ENCODE data around the gene SHF.

The SHF gene

DNA sequence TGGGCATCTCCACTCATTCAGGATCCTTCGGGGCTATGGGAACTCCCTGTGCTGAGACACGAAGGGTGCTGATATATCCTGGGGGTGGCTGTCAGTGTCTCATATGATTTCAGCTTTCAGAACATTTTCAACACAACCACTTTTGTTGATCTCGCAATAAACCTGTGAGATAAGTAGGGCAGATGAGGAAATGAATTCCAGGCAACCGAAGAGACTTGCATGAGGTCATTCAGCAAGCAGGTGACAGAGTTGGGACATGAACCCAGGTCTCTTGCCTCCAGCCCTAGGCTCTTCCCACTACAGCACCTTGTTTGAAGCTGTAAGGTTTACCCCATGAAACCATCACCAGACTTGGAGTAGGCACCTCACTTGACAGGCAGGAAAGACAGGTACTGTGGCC is 41.4 kb downstream of the SHF start:
- no peak overlapping the region for H2AFZ ChIP-seq (ENCODE audit: low read depth, low read length)
- H3K36me3 ChIP-seq (ENCODE audit: insufficient read depth, low read length) = no peaks in the 10 kb centered on the region
- TF ChIP-seq EZH2 (IDR thresholded peaks at IDR 0.05; ENCODE audit: borderline replicate concordance, low read depth, low read length, severe bottlenecking) = no peak
- TF ChIP-seq, protein P1, sequence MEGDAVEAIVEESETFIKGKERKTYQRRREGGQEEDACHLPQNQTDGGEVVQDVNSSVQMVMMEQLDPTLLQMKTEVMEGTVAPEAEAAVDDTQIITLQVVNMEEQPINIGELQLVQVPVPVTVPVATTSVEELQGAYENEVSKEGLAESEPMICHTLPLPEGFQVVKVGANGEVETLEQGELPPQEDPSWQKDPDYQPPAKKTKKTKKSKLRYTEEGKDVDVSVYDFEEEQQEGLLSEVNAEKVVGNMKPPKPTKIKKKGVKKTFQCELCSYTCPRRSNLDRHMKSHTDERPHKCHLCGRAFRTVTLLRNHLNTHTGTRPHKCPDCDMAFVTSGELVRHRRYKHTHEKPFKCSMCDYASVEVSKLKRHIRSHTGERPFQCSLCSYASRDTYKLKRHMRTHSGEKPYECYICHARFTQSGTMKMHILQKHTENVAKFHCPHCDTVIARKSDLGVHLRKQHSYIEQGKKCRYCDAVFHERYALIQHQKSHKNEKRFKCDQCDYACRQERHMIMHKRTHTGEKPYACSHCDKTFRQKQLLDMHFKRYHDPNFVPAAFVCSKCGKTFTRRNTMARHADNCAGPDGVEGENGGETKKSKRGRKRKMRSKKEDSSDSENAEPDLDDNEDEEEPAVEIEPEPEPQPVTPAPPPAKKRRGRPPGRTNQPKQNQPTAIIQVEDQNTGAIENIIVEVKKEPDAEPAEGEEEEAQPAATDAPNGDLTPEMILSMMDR (IDR thresholded peaks at IDR 0.05; ENCODE audit: borderline replicate concordance, extremely low read depth, low read length, poor library complexity, severe bottlenecking) = no peak
- ATAC-seq (ENCODE audit: insufficient read depth, low read depth) (no peak), DNase-seq (no peak)
- H3K27me3 ChIP-seq (ENCODE audit: insufficient read depth, low read length, poor library complexity) = no peaks in the 10 kb centered on the region
- no peak overlapping the region for H3K9ac ChIP-seq (ENCODE audit: low read depth, low read length)
- H3K4me3 ChIP-seq (ENCODE audit: low read depth in 1 of 2, low read length in 2 of 2) = no peak overlapping the region
- H4K20me1 ChIP-seq (ENCODE audit: insufficient read depth, low read length) = no peaks in the 10 kb centered on the region
- H3K79me2 ChIP-seq (ENCODE audit: insufficient read depth, low read length) = no peaks in the 10 kb centered on the region
- no peak overlapping the region for H3K27ac ChIP-seq (ENCODE audit: low read length)
- no peaks in the 10 kb centered on the region for H3K9me3 ChIP-seq (ENCODE audit: insufficient read depth, low read length, severe bottlenecking)
- no peaks in the 10 kb centered on the region for H3K4me1 ChIP-seq (ENCODE audit: insufficient read depth, low read length)
- no peak overlapping the region for H3K4me2 ChIP-seq (ENCODE audit: insufficient read depth, low read length)

DNA sequence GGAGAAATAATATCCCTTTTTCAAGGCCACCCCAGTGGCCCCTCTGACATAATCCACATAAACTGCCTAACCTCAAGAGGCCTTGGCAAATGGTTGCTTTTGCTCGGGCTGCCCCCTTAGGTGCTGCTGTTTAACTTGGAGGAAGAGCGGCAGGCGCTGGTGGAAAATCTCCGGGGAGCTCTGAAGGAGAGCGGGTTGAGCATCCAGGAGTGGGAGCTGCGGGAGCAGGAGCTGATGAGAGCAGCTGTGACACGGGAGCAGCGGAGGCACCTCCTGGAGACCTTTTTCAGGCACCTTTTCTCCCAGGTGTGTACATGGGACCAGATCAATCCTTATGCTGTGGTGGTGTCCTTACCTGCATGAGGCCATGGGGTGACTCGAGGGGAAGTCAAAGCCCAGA is 43.0 kb downstream of the SHF start:
- Histone ChIP-seq H3K79me2 (ENCODE audit: insufficient read depth, low read length) (no peaks in the 10 kb centered on the region), H4K20me1 (ENCODE audit: insufficient read depth, low read length) (no peaks in the 10 kb centered on the region), H3K36me3 (ENCODE audit: insufficient read depth, low read length) (no peaks in the 10 kb centered on the region), H3K4me2 (ENCODE audit: insufficient read depth, low read length) (no peak overlapping the region), H3K27me3 (ENCODE audit: insufficient read depth, low read length, poor library complexity) (no peaks in the 10 kb centered on the region), H3K4me3 (ENCODE audit: low read depth in 1 of 2, low read length in 2 of 2) (no peak overlapping the region), H3K4me1 (ENCODE audit: insufficient read depth, low read length) (no peaks in the 10 kb centered on the region), H2AFZ (ENCODE audit: low read depth, low read length) (no peak overlapping the region), H3K9ac (ENCODE audit: low read depth, low read length) (no peak overlapping the region), H3K9me3 (ENCODE audit: insufficient read depth, low read length, severe bottlenecking) (no peaks in the 10 kb centered on the region), H3K27ac (ENCODE audit: low read length) (no peak overlapping the region)
- TF ChIP-seq EZH2 (IDR thresholded peaks at IDR 0.05; ENCODE audit: borderline replicate concordance, low read depth, low read length, severe bottlenecking) = no peak
- DNase-seq (no peak), ATAC-seq (ENCODE audit: insufficient read depth, low read depth) (no peak)

DNA sequence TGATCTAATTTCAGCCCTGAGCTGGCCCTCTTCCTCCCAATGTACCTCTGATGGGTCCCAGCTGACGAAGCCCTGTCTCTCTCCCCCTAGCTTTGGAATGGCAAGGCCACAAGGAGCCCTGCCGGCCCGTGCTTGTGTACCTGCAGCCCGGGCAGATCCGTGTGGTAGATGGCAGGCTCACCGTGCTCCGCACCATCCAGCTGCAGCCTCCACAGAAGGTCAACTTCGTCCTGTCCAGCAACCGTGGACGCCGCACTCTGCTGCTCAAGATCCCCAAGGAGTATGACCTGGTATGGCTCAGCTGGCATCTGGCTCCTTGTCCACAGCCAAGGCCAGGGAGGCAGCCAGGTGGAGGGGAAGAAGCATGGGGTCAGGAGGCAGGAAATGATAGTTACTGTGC is 43.8 kb downstream of the SHF start:
- Histone ChIP-seq H3K4me3 (ENCODE audit: low read depth in 1 of 2, low read length in 2 of 2) (no peak overlapping the region), H3K79me2 (ENCODE audit: insufficient read depth, low read length) (no peaks in the 10 kb centered on the region), H3K4me1 (ENCODE audit: insufficient read depth, low read length) (no peaks in the 10 kb centered on the region), H3K27me3 (ENCODE audit: insufficient read depth, low read length, poor library complexity) (no peaks in the 10 kb centered on the region), H3K4me2 (ENCODE audit: insufficient read depth, low read length) (no peak overlapping the region), H3K36me3 (ENCODE audit: insufficient read depth, low read length) (no peaks in the 10 kb centered on the region), H3K9ac (ENCODE audit: low read depth, low read length) (no peak overlapping the region), H3K27ac (ENCODE audit: low read length) (no peak overlapping the region), H2AFZ (ENCODE audit: low read depth, low read length) (no peak overlapping the region), H4K20me1 (ENCODE audit: insufficient read depth, low read length) (no peaks in the 10 kb centered on the region), H3K9me3 (ENCODE audit: insufficient read depth, low read length, severe bottlenecking) (no peaks in the 10 kb centered on the region)
- TF ChIP-seq, protein P1 (IDR thresholded peaks at IDR 0.05; ENCODE audit: borderline replicate concordance, extremely low read depth, low read length, poor library complexity, severe bottlenecking) = no peak
- TF ChIP-seq EZH2 (IDR thresholded peaks at IDR 0.05; ENCODE audit: borderline replicate concordance, low read depth, low read length, severe bottlenecking) = no peak
- no peak for ATAC-seq (ENCODE audit: insufficient read depth, low read depth)
- DNase-seq = no peak

DNA sequence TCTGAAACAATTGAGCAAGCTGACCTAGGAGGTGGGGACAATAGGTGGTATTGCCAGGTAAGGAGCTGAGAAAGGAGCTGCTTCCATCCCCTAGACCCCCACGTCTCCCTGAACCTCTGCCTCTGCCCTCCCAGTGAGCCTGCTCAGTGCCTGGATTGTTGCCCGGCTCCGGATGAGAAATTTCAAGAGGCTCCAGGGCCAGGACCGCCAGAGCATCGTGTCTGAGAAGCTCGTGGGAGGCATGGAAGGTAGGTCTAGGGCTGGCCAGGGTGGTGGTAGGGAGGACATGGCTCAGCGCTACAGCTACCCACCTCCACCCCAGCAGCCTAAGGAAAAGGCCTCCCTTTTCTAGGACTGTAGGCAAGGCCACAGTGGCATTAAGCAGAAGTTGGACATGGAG is 44.7 kb downstream of the SHF start:
- H3K9ac ChIP-seq (ENCODE audit: low read depth, low read length) = no peak overlapping the region
- no peak overlapping the region for H3K27ac ChIP-seq (ENCODE audit: low read length)
- H3K9me3 ChIP-seq (ENCODE audit: insufficient read depth, low read length, severe bottlenecking) = no peaks in the 10 kb centered on the region
- no peaks in the 10 kb centered on the region for H3K36me3 ChIP-seq (ENCODE audit: insufficient read depth, low read length)
- H3K4me3 ChIP-seq (ENCODE audit: low read depth in 1 of 2, low read length in 2 of 2) = no peak overlapping the region
- ATAC-seq (ENCODE audit: insufficient read depth, low read depth) (no peak), DNase-seq (no peak)
- no peaks in the 10 kb centered on the region for H3K79me2 ChIP-seq (ENCODE audit: insufficient read depth, low read length)
- no peak overlapping the region for H3K4me2 ChIP-seq (ENCODE audit: insufficient read depth, low read length)
- H4K20me1 ChIP-seq (ENCODE audit: insufficient read depth, low read length) = no peaks in the 10 kb centered on the region
- no peak overlapping the region for H2AFZ ChIP-seq (ENCODE audit: low read depth, low read length)
- H3K27me3 ChIP-seq (ENCODE audit: insufficient read depth, low read length, poor library complexity) = no peaks in the 10 kb centered on the region
- TF ChIP-seq EZH2 (IDR thresholded peaks at IDR 0.05; ENCODE audit: borderline replicate concordance, low read depth, low read length, severe bottlenecking) = no peak
- no peaks in the 10 kb centered on the region for H3K4me1 ChIP-seq (ENCODE audit: insufficient read depth, low read length)

Measured in DND-41 (cell line).